ENCODE data around the gene RNF166.

Gene RNF166

GRCh38 chr16:88746506-88746905 is 40.3 kb upstream of the RNF166 start:
- H3K9ac ChIP-seq (ENCODE audit: low read length): no peak overlapping the region

DNA sequence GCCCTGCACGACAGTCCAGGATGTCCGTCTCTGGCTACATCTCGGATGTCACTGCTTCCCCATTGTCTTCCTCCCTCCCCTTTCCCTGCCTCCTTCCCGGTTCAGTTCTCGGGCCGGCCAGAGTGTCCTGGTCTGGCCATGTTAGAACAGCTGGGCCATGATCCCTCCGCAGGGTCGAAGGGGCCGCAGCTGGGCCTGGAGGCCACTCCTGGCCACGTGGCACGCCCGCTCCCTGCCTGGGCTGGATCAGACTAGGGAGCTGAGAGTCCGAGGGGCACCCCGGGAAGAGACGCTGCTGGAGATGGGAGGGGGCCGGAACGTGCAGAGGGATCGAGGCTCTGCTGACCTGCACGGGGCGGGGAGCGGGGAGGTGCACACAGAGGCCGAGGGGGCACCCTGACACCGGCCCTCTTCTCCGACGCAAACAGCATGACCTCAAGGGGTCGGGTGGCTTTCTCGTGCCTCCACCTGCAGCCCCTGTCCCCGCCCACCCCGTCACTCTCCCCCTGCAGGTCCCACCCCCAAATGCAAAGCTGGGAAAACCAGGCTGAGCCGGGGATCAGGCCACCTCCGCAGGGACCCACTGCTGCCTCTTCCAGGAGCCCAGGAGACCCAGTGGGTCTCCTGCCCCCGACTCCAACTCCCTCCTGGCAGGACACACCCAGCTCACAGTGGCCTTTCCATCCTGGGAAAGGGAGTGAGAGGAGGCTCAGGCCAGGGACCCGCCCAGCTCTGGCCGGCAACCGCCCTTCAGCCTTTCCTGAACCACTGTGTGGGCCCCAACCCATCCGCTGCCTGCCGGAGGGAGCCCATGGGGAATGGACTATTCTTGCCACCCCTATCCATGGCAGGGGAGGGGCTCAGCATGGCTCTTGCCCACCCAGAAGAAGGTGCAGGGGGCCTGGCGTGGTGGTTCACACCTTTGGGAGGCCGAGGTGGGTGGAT is 38.6 kb upstream of the RNF166 start:
- H3K27ac ChIP-seq (ENCODE audit: low read depth, low read length): peak overlapping the region; percentile 51
- peaks cover 18% of the 10 kb centered on the region for H3K36me3 ChIP-seq (ENCODE audit: insufficient read depth, low read length)
- H3K4me1 ChIP-seq (ENCODE audit: insufficient read depth, low read length): peaks cover 35% of the 10 kb centered on the region
- no peak overlapping the region for H3K9ac ChIP-seq (ENCODE audit: low read length)
- no peaks in the 10 kb centered on the region for H3K27me3 ChIP-seq (ENCODE audit: control insufficient read depth in 1 of 2, insufficient read depth in 2 of 2, low read length in 2 of 2)
- no peaks in the 10 kb centered on the region for H3K9me3 ChIP-seq (ENCODE audit: low read length)
- H3K4me3 ChIP-seq (ENCODE audit: low read depth in 1 of 2, low read length in 2 of 2): no peak overlapping the region

More at GRCh38 chr16:88746506-88746905, 40.3 kb upstream of the RNF166 start:
- Histone ChIP-seq H3K4me1 (ENCODE audit: insufficient read depth, low read length) (peaks cover 35% of the 10 kb centered on the region), H3K36me3 (ENCODE audit: insufficient read depth, low read length) (peaks cover 11% of the 10 kb centered on the region), H3K9me3 (ENCODE audit: low read length) (no peaks in the 10 kb centered on the region), H3K27ac (ENCODE audit: low read depth, low read length) (peak overlapping the region; percentile 79), H3K27me3 (ENCODE audit: control insufficient read depth in 1 of 2, insufficient read depth in 2 of 2, low read length in 2 of 2) (no peaks in the 10 kb centered on the region), H3K4me3 (ENCODE audit: low read depth in 1 of 2, low read length in 2 of 2) (no peak overlapping the region)

DNA sequence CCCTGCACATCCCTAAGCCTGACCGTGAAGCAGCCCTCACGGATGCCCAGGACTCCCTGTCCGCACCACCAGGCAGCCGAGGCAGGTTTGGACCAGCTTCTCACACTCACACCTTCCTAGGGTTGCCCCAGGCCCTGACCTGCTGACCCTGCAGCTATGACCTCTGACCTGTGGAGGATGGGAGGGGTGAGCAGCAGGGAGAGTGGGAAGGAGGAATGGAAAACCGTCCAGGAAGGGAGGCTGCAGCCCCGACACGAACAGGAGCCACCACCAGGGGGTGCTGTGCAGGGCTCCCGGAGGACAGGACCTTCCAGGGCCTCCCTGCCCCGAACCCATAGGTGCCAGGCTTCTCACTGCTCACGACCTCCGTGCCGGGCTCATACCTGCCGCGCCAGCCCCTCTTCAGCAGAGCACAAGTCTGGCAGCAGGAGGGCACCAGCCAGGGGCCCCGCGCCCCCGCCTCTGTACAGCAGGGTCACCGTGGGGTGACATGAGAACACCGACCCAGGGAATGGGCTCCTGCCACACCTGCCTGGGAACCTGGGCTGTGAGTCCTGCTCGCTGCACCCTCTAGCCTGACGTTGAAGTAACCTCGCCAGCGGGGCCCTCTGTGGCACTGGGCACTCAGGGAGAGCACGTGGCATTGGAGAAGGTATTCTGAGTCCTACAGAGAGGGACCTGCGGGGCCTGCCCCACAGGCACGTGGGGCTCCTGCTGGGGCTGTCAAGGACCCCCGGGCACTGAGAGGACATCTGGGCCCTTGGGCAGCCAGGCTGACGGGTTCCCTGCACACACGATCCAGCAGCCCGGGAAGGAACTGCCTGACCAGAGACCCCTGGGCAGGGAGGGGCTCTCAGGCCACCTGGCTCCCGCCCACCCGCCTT is 37.7 kb upstream of the RNF166 start:
- H3K27ac ChIP-seq (ENCODE audit: low read depth, low read length): peak overlapping the region; percentile 27
- H3K9me3 ChIP-seq (ENCODE audit: low read length): no peaks in the 10 kb centered on the region
- no peak overlapping the region for H3K9ac ChIP-seq (ENCODE audit: low read length)
- no peak overlapping the region for H3K4me3 ChIP-seq (ENCODE audit: low read depth in 1 of 2, low read length in 2 of 2)
- H3K27me3 ChIP-seq (ENCODE audit: control insufficient read depth in 1 of 2, insufficient read depth in 2 of 2, low read length in 2 of 2): no peaks in the 10 kb centered on the region
- H3K4me1 ChIP-seq (ENCODE audit: insufficient read depth, low read length): peaks cover 35% of the 10 kb centered on the region
- peaks cover 18% of the 10 kb centered on the region for H3K36me3 ChIP-seq (ENCODE audit: insufficient read depth, low read length)

- H3K9ac ChIP-seq (ENCODE audit: low read length): no peak overlapping the region
- H3K36me3 ChIP-seq (ENCODE audit: insufficient read depth, low read length): peaks cover 20% of the 10 kb centered on the region
Measured at GRCh38 chr16:88742896-88743605, 36.8 kb upstream of the RNF166 start.

DNA sequence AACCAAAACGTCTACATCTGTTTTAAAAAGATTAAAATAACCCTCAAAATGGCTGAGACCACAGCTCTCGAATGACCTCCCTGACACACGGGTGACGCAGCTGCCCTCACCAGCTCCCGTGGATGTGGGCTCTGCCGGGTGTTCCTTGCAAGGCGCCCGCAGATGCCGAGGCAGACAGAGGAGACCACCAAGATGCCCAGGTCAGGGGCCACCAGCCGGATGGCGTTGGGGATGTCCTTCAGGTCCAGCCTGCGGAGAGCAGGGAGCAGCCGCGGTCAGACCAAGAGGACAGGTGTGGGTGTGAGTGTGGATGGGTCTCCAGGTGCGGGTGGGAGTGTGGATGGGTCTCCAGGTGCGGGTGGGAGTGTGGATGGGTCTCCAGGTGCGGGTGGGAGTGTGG is 35.2 kb upstream of the RNF166 start:
- Histone ChIP-seq H3K9ac (ENCODE audit: low read length) (no peak overlapping the region), H3K27me3 (ENCODE audit: control insufficient read depth in 1 of 2, insufficient read depth in 2 of 2, low read length in 2 of 2) (no peaks in the 10 kb centered on the region), H3K36me3 (ENCODE audit: insufficient read depth, low read length) (peaks cover 30% of the 10 kb centered on the region)

More at GRCh38 chr16:88742896-88743605, 36.8 kb upstream of the RNF166 start:
- Histone ChIP-seq H3K4me1 (ENCODE audit: insufficient read depth, low read length) (peaks cover 35% of the 10 kb centered on the region), H3K4me3 (ENCODE audit: low read depth in 1 of 2, low read length in 2 of 2) (no peak overlapping the region), H3K27ac (ENCODE audit: low read depth, low read length) (no peak overlapping the region), H3K9me3 (ENCODE audit: low read length) (no peaks in the 10 kb centered on the region), H3K27me3 (ENCODE audit: control insufficient read depth in 1 of 2, insufficient read depth in 2 of 2, low read length in 2 of 2) (no peaks in the 10 kb centered on the region)

DNA sequence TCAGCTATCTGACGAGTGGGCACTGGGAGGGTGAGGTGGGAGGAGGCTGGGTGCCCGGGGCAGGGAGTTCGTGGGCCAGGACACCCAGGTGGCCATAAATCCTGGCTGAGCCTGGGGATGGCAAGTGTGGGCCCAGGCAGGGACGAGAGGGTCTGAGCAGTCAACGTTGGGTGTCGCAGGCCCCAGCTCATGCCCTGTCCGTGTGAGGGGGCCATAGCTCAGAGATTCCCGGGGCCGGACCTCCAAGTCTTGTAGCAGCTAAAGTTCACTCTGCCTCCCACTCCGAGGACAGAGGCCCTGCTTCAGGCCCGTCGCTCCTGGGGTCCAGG is 34.5 kb upstream of the RNF166 start:
- no peaks in the 10 kb centered on the region for H3K9me3 ChIP-seq (ENCODE audit: low read length)
- no peaks in the 10 kb centered on the region for H3K27me3 ChIP-seq (ENCODE audit: control insufficient read depth in 1 of 2, insufficient read depth in 2 of 2, low read length in 2 of 2)
- no peak overlapping the region for H3K4me3 ChIP-seq (ENCODE audit: low read depth in 1 of 2, low read length in 2 of 2)
- peaks cover 36% of the 10 kb centered on the region for H3K36me3 ChIP-seq (ENCODE audit: insufficient read depth, low read length)
- H3K4me1 ChIP-seq (ENCODE audit: insufficient read depth, low read length): peaks cover 18% of the 10 kb centered on the region
- H3K27ac ChIP-seq (ENCODE audit: low read depth, low read length): no peak overlapping the region
- no peak overlapping the region for H3K9ac ChIP-seq (ENCODE audit: low read length)

More for the DNA sequence above, 35.2 kb upstream of the RNF166 start:
- Histone ChIP-seq H3K27ac (ENCODE audit: low read depth, low read length) (no peak overlapping the region), H3K4me3 (ENCODE audit: low read depth in 1 of 2, low read length in 2 of 2) (no peak overlapping the region), H3K4me1 (ENCODE audit: insufficient read depth, low read length) (peaks cover 25% of the 10 kb centered on the region), H3K9me3 (ENCODE audit: low read length) (no peaks in the 10 kb centered on the region)

- Histone ChIP-seq H3K27me3 (ENCODE audit: control insufficient read depth in 1 of 2, insufficient read depth in 2 of 2, low read length in 2 of 2) (no peaks in the 10 kb centered on the region), H3K4me1 (ENCODE audit: insufficient read depth, low read length) (peaks cover 18% of the 10 kb centered on the region), H3K9me3 (ENCODE audit: low read length) (no peaks in the 10 kb centered on the region), H3K36me3 (ENCODE audit: insufficient read depth, low read length) (peaks cover 41% of the 10 kb centered on the region), H3K4me3 (ENCODE audit: low read depth in 1 of 2, low read length in 2 of 2) (no peak overlapping the region), H3K27ac (ENCODE audit: low read depth, low read length) (no peak overlapping the region), H3K9ac (ENCODE audit: low read length) (no peak overlapping the region)
Measured at GRCh38 chr16:88739977-88740726, 33.9 kb upstream of the RNF166 start.

DNA sequence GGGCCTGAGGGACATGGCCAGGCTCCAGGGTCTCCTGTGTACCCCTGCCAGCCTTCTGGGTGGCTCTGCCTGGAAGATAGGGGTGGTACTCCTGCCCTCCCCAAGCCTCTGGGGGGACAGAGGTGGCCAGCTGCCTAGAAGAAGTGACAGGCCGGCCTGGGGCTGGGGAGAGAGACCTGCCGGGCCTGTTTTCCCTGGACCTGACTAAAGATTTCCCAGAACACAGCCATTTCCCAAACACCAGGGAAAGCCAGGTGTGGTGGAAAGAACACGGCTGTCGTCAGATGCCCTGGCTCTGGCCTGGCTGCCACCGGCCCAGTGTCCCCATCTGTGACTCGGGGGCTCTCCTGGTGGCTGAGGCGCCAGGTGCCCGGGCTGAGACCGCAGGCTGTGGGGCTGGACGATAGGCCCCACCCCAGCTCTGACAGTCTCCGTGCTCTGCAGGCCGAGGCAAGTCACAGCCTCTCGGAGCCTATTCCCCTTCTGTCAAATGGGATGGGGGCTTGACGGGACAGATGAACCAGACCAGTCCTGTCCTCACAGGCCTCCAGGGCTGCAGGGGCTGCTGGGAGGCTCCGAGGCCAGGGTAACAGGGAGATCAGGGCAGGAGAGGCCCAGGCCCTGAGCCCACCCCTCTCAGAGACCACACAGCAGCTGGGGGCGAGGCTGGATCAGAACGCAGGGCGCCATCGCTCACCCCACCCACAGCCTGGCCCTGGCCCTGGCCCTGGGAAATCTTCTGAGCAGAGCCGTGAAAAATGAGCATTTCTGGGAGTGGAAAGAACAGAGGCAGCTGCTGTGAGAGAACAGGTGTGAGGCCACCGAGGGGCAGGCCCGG is 33.1 kb upstream of the RNF166 start:
- Histone ChIP-seq H3K27me3 (ENCODE audit: control insufficient read depth in 1 of 2, insufficient read depth in 2 of 2, low read length in 2 of 2) (no peaks in the 10 kb centered on the region), H3K9me3 (ENCODE audit: low read length) (no peaks in the 10 kb centered on the region), H3K9ac (ENCODE audit: low read length) (no peak overlapping the region), H3K4me3 (ENCODE audit: low read depth in 1 of 2, low read length in 2 of 2) (no peak overlapping the region), H3K4me1 (ENCODE audit: insufficient read depth, low read length) (peaks cover 15% of the 10 kb centered on the region), H3K36me3 (ENCODE audit: insufficient read depth, low read length) (peaks cover 49% of the 10 kb centered on the region), H3K27ac (ENCODE audit: low read depth, low read length) (peak overlapping the region; percentile 21)

DNA sequence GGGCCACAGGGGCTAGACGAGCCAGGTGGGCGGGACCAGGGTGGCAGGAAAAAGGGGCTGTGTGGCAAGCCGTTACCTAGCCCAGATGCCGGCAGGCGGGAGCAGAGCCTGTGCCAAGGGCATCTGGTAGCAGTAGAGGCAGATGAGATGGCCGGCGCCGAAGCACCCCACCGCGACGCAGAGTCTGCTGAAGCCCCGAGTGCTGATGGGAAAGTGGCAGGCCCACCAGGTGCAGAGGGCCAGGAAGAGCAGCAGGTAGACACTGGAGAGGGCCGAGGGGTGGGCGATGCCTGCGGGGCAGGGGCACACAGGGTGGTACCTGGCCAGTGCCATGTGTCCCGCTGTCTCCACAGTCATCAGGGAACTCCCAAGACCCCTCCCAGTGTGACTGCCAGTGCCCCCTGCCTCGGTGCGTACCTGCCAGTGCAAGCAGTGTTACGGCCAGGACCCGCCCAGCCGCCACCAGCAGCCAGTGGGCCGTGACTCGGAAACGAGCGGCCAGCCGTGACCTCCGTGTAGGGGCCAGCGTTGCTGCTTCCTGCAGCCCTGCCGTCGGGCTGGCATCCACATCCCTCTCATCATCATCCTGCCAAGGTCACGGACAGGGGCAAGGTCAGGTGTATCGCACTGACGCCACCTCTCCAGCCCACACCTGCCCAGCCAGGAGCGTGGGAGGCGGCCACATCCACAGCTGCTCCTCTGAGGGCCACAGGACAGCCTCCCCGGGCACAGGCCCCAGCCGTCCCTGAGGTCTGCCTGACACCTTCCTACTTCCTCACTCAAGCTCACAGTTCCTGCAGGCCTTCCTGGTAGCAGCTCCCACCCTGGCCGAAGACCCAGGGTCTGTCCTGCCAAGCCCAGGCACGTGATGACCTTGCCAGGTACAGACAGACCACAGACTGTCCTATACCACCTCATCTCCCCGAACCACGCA is 32.2 kb upstream of the RNF166 start:
- H3K36me3 ChIP-seq (ENCODE audit: insufficient read depth, low read length): peaks cover 56% of the 10 kb centered on the region

More for the DNA sequence above, 32.2 kb upstream of the RNF166 start:
- no peak overlapping the region for H3K9ac ChIP-seq (ENCODE audit: low read length)
- no peak overlapping the region for H3K27ac ChIP-seq (ENCODE audit: low read depth, low read length)
- no peaks in the 10 kb centered on the region for H3K27me3 ChIP-seq (ENCODE audit: control insufficient read depth in 1 of 2, insufficient read depth in 2 of 2, low read length in 2 of 2)
- peaks cover 6% of the 10 kb centered on the region for H3K4me1 ChIP-seq (ENCODE audit: insufficient read depth, low read length)
- no peaks in the 10 kb centered on the region for H3K9me3 ChIP-seq (ENCODE audit: low read length)
- H3K4me3 ChIP-seq (ENCODE audit: low read depth in 1 of 2, low read length in 2 of 2): no peak overlapping the region

Data from muscle layer of colon (tissue), 2 donors.